Measurements from ENCODE around the gene FAM171A2.

GRCh38 chr17:44383363-44383762, 19.7 kb upstream of the FAM171A2 start:
- TF ChIP-seq CTCF (IDR thresholded peaks at IDR 0.05): no peak
- no peak for TF ChIP-seq POLR2AphosphoS5 (IDR thresholded peaks at IDR 0.05)
